NCI-H510A treated with DMSO at 0.1 percent for 48 hours (cell line): Measurements from ENCODE around the gene SCN3A.

ENCODE experiments used
- DNase-seq: peaks from one replicate; lab custom pipeline; 2025; lab: John Stamatoyannopoulos, UW

The SCN3A gene

DNA sequence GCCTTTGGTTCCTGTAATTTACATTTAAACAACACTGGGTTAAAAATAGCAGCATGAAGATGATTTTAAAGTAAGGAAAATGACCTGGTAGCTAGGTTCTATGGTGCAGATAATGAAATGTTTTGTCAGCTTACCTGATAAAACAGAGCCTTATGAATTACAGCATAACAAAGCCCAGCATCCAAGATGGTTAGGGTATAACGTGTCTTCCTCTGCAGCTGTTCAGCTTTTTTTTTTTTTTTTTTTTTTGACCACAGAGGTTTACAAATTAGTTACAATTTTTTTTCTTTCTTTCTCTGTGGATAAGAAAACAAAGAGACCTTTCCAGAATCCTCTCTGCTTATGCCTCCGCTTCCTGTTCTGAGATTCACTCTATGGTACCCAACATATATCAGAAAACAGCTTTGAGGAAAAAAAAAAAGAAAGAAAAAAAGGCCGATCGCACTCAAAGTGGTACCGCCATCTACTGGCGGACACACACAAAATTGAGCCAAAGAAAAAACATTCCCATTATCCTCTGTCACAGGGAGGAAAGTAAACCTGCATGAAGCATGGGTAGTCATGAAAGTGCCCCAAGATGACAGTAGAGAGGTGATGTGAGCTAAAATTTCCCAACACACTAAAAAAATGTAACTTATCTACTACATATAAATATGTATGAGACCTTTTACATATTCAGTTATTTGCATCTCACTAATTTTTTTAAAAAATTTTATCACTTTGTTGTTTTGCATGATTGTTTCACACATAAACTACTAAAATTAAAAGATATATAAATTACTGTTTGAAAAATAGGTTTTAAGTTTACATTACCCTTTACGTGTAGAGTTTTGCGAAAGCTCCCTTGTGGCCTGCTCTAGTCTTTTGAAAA is at the start of gene SCN3A:
TSS of gene SCN3A (minus strand) at position 362 of the 871 bp plus-strand sequence. CDS start 27,656 bp downstream, outside the sequence.
- peak; percentile 53 for DNase-seq

GRCh38 chr2:165253178-165253577 is 49.3 kb upstream of the SCN3A start:
- DNase-seq = peak; percentile 11

DNA sequence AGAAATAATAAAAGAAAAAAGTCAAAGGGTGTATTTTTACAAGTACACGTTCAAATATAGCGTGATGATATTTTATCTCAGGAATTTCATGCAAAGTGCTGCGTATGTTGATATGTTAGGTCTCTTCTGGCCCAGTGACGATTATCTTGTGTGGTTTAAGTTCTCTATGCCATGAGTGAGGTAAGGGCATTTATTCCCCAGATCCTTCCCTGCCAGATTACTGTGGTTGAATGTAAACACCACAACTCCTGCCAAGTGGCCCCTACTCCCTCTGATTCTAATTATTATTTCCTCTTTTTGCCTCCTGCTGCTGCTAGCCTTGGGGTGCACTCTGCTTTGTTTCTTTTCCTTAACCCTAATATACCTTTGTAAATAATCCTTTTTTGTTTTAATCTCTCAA is 47.5 kb upstream of the SCN3A start:
- peak; percentile 50 for DNase-seq

- no peak for DNase-seq
Measured at GRCh38 chr2:165248238-165248637, 44.4 kb upstream of the SCN3A start.

- no peak for DNase-seq
Measured at GRCh38 chr2:165245081-165245793, 41.4 kb upstream of the SCN3A start.

DNA sequence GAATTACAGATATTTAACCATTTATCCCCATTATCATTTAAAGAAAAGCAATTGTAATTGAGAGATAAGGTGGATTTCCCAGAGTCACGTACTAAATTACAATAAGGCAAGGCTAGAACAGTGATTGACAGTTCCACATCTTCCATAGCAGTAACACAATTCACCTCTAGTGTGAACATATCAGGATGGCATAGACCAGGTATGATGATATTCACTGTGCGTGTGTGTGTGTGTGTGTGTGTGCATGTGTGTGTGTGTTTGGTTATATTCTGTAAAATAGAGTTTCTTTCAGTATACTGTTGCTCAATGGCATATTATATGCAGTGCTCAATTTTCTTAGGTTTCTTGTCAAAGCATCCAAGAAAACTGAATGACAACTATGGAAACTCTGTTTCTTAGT is 37.1 kb upstream of the SCN3A start:
- DNase-seq = peak; percentile 29

- DNase-seq = peak; percentile 30
Measured at GRCh38 chr2:165239856-165240515, 36.1 kb upstream of the SCN3A start.

GRCh38 chr2:165239230-165239629 is 35.4 kb upstream of the SCN3A start, which contains the start of gene SCN2A:
Gene SCN2A, plus strand, starts transcription at chr2:165239414. Its CDS starts 56,410 bp downstream, at chr2:165295824.
- peak; percentile 67 for DNase-seq

GRCh38 chr2:165238295-165238694 is 34.4 kb upstream of the SCN3A start:
- DNase-seq = no peak

DNA sequence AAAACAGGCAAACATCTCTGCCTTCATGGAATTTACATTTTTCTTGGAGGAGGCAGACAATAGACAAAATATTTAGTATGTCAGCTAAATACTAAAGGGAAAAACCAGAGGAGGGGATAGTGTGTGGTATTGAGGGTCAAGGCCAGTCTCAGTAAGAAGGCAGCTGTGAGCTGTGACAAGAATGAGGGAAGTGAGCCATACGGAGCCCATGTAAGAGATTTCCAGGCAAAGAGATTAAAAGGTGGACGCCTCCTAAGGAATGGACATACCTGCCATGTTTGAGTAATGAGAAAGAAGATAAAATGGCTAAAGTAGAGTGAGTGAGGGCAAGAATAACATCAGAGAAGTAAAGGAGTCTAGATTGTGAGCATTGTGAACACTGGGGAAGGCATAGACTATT is 33.2 kb upstream of the SCN3A start:
- no peak for DNase-seq

GRCh38 chr2:165227571-165227970 is 23.7 kb upstream of the SCN3A start:
- no peak for DNase-seq

DNA sequence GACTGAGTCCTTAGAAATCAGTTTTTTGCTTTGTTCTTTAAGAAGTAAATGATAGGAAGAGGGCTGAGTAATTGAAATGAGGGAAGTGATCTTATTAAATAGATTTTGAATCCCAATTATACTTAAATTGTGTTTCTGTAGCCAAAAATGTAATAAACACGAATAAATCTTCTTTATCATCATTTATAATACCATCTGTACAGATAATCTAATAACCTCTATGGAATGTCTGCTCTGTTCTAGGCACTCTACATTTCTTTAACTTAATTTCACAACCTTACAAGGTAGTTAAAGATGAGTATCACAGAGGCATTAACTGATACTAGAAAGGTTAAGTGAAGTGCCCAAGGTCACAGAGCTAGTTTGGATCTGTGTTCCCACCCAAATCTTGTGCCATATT is 21.1 kb upstream of the SCN3A start:
- no peak for DNase-seq

GRCh38 chr2:165219481-165219880 is 15.6 kb upstream of the SCN3A start:
- no peak for DNase-seq

- no peak for DNase-seq
Measured at GRCh38 chr2:165214093-165214492, 10.2 kb upstream of the SCN3A start.

- DNase-seq = peak; percentile 16
Measured at GRCh38 chr2:165208094-165208493, 4.2 kb upstream of the SCN3A start.

- DNase-seq = no peak
Measured at GRCh38 chr2:165205865-165206264, 2.0 kb upstream of the SCN3A start.

DNA sequence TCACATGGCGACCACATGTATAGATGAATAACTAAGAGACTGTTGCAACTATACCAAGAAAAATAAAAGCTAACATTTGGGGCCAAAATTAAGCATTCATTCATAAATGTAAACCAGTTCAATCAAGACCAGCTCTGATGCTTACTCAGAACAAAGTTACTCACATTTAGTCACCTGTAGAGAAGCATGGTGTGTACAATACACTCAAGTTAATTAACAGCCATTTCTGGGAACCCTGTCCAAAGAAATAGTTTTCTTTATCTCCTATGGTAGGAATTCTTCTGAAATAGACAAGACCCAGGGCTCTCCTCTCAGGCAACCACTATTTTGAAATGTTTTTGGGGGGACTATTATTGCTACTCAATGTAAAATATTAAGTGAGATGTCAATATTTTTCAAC is 1.6 kb downstream of the SCN3A start:
- DNase-seq = no peak

GRCh38 chr2:165198181-165198580 is 5.7 kb downstream of the SCN3A start:
- peak; percentile 74 for DNase-seq

DNA sequence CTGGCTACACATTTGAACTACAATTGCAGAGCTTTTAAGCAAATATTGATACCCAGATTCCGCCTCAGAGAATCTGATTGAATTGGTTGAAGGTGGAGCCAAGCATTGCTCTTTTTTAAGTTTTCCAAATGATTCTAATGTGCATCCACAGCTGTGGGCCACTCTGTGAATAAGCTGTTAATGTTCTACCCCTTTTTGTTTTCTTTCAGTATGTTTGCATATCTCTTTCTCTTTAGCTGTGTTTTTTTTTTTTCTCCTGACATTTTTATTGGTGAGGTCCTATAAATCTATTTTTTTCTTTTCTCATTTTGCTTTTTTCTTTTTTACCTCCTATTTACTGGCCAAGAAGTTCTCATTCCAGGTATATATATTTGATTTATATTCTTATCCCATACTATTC is 6.5 kb downstream of the SCN3A start:
- DNase-seq = no peak

GRCh38 chr2:165196411-165196810 is 7.4 kb downstream of the SCN3A start:
- no peak for DNase-seq

DNA sequence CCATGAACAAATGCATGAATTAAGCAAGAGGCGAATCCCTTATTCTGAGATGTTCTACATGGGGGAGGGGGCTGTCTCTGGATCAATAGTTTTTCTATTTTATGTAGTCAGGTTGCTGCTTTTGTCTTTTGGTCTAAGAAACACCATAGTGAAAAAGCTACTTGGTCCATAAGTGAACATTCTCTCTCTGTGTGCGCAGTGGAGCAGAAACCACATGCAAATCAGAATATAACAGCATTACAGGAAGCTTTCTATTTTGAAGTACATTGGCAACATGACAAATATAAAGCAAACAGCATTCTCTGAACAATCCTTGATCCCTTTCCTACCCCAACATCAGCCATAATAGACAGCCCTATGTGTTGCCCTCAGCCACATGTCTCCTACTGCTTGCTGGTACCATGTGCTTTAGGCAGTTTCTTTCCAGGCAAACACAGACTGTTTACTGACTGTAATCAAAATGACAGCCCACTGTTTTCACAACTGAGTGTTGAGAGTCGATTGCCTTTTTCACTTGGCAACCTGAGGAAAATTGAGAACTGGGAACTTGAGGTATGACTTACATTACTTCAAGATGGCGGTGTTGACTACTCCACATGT is 10.6 kb downstream of the SCN3A start:
- DNase-seq = peak; percentile 17

DNA sequence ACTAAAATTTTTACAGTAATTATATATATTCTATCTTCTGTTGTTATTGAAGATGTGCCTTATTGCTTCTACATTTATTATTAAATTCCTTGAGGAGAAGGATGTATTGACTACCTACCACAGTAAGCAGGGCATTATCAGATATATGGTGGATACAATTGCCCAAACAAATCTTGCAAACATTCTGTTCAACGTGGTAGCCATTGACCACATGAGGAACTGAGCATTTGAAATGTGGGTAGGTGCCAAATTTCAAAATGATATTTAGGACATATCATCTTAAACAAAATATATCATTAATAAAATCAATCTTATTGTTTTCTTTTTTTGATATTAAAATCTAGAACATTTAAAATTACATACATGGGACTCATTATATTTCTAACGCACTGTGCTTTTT is 11.1 kb downstream of the SCN3A start:
- DNase-seq = no peak
